Kidney (tissue), 14 donors: ENCODE data around the gene AGBL4. TPM values are rescaled to one million over a fixed set of nuclear protein-coding genes. Genes with fewer than 3 reads are reported as not detected.

Source experiments
- DNase-seq, 5 donors: peaks; one replicate each; pipeline ENCODE4 v3.0.0-alpha.2; 2013 to 2020
- FAIRE-seq: peaks from 2 replicates; lab custom pipeline; 2012; peaks lifted over from hg19 to GRCh38; lab: Jason Lieb, UNC
- H3K27ac ChIP-seq, 2 donors: one replicate each; pipeline ENCODE4 v1.7.0; 2013; ENCODE audit warnings: low read depth in 2 of 2, low read length in 2 of 2, inconsistent platforms in 1 of 2
- H3K27me3 ChIP-seq: one replicate; pipeline ENCODE4 v1.7.1; 2013; ENCODE audit warnings: low read length, inconsistent platforms; ENCODE audit not compliant: control insufficient read depth, insufficient read depth
- H3K36me3 ChIP-seq, 3 donors: one replicate each; pipeline versions ENCODE4 v1.7.0 to v1.7.1; 2013; ENCODE audit warnings: low read length in 3 of 3, control low read depth in 1 of 3, inconsistent platforms in 1 of 3; ENCODE audit not compliant: insufficient read depth in 3 of 3, control insufficient read depth in 2 of 3
- H3K4me1 ChIP-seq, 3 donors: one replicate each; pipeline versions ENCODE4 v1.7.0 to v1.7.1; 2013; ENCODE audit warnings: low read length in 3 of 3, inconsistent platforms in 1 of 3, low read depth in 1 of 3; ENCODE audit not compliant: control insufficient read depth in 2 of 3, insufficient read depth in 2 of 3
- H3K4me3 ChIP-seq, 3 donors: one replicate each; pipeline versions ENCODE4 v1.7.0 to v1.8.1; 2013; ENCODE audit warnings: low read length in 3 of 3, control low read depth in 1 of 3, inconsistent platforms in 1 of 3
- H3K9ac ChIP-seq, 3 donors: one replicate each; pipeline versions ENCODE4 v1.7.0 to v1.7.1; 2013; ENCODE audit warnings: low read length in 3 of 3, control low read depth in 1 of 3, inconsistent platforms in 1 of 3
- H3K9me3 ChIP-seq, 3 donors: one replicate each; pipeline versions ENCODE4 v1.7.0 to v1.7.1; 2013; ENCODE audit warnings: low read length in 3 of 3, control low read depth in 1 of 3, inconsistent platforms in 1 of 3; ENCODE audit not compliant: control insufficient read depth in 2 of 3, insufficient read depth in 1 of 3
- intact Hi-C: fragments of 100-400 bp; cut with DNase I; formaldehyde crosslinking; loops from one replicate; pipeline ENCODE4 v1.11.1; 2022
- polyA plus RNA-seq: library from polyadenylated mRNA; stranded (reverse); fragments of 350-450 nt; fragmentation: Illumina TruSeq; extraction: RNeasy Lipid Tissue Mini Kit (QIAGEN cat#74804); gene quantifications from one replicate; pipeline ENCODE4 v1.2.3, GENCODE V29; 2014; ENCODE audit warnings: low read depth, low replicate concordance; ENCODE audit not compliant: insufficient read depth
- total RNA-seq: library from RNA; stranded (reverse); fragmentation: NEBNext Ultra II Directional; extraction: Animal tissue kit (Norgen Biotek cat#: 25700); gene quantifications from one replicate; pipeline ENCODE4 v1.2.1, GENCODE V29; 2021
- TF ChIP-seq, protein P1 (sequence below): IDR thresholded peaks from 3 replicates; pipeline ENCODE4 v1.5.1; 2012; ENCODE audit warnings: mild to moderate bottlenecking, moderate library complexity, borderline replicate concordance; ENCODE audit not compliant: insufficient read depth; ENCODE audit errors: extremely low read depth
- donor health status: control.
- donor health status: control.
- donor health status: control.
- donor health status: control.
- donor health status: control.
- donor health status: DM: yes; HTN: yes; CAD: no.
- donor health status: Normal renal cell carcinoma (clear cell type).

The AGBL4 gene
- total and polyA plus RNA-seq, 2 donors from 2014 or later, result 1.5 to 2.7 TPM

DNA sequence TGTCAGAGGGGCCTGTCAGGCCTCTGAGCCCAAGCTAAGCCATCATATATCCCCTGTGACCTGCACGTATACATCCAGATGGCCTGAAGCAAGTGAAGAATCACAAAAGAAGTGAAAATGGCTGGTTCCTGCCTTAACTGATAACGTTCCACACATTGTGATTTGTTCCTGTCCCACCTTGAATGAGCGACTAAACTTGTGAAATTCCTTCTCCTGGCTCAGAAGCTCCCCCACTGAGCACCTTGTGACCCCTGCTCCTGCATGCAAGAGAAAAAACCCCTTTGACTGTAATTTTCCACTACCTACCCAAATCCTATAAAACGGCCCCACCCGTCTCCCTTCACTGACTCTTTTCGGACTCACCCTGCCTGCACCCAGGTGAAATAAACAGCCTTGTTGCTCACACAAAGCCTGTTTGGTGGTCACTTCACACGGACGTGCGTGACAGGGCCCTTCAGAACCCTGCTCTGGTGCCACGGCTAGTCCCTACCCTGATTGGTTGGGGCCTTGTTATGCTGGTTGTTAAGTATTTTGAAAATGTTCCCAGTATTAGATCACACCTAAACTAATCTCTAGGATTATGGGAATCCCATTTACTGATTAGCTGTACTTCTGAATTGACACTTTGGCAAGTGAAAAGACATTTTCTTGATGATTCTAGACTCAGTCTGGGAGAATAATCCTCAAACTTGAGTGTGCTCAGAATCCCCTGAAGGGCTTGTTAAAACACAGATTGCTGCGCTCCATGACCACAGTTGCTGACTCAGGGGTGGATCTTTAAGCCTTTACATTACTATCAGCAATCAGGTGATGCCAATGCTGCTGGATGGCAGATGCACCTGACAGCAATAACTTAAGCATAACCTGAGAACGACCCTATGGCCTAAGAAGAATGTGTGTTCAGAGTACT lies 1523.0 kb downstream of the AGBL4 start:
- no peaks in the 10 kb centered on the region for H3K9me3 ChIP-seq
- TF ChIP-seq, protein P1, sequence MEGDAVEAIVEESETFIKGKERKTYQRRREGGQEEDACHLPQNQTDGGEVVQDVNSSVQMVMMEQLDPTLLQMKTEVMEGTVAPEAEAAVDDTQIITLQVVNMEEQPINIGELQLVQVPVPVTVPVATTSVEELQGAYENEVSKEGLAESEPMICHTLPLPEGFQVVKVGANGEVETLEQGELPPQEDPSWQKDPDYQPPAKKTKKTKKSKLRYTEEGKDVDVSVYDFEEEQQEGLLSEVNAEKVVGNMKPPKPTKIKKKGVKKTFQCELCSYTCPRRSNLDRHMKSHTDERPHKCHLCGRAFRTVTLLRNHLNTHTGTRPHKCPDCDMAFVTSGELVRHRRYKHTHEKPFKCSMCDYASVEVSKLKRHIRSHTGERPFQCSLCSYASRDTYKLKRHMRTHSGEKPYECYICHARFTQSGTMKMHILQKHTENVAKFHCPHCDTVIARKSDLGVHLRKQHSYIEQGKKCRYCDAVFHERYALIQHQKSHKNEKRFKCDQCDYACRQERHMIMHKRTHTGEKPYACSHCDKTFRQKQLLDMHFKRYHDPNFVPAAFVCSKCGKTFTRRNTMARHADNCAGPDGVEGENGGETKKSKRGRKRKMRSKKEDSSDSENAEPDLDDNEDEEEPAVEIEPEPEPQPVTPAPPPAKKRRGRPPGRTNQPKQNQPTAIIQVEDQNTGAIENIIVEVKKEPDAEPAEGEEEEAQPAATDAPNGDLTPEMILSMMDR, result no peak
- H3K4me1 ChIP-seq, result no peaks in the 10 kb centered on the region
- no peak overlapping the region for H3K9ac ChIP-seq
- H3K4me3 ChIP-seq, result no peak overlapping the region
- peak in 1 of 5 donors; percentile 79 for DNase-seq
- H3K27ac ChIP-seq, result no peak overlapping the region
- H3K27me3 ChIP-seq, result no peaks in the 10 kb centered on the region
- H3K36me3 ChIP-seq, result no peaks in the 10 kb centered on the region
- intact Hi-C loops, result no loop called here
- no peak for FAIRE-seq

DNA sequence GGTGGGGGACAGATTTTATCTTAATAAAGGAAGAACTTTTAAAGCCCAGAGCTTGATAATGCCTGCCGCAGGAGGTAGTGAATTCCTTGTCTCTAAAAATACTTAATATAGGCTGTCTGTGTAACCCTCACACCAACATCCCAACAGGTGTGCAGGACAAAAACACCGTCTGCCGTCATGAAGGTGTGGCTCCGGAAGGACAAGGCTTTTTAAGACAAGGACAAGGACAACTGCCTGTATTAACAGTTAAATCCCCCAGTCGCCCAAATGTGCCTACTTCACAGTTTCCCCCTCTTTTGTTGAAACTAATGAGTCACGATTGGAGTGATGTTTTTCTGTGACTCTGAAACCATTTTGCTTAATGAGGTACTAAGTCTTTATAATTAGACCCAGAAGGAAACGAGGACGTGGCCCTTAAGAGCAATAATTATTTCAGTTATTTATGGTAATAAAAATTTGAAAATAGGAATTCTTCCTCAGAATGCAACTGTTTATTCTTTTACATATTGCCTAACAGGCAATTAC lies 1524.5 kb downstream of the AGBL4 start:
- no peaks in the 10 kb centered on the region for H3K27me3 ChIP-seq
- no peak overlapping the region for H3K27ac ChIP-seq
- TF ChIP-seq, protein P1, result no peak
- intact Hi-C loops, result no loop called here
- peaks cover 0 to 5% (median 3%) of the 10 kb centered on the region in 3 donors for H3K4me1 ChIP-seq
- no peak overlapping the region for H3K4me3 ChIP-seq
- no peak for FAIRE-seq
- H3K9ac ChIP-seq, result no peak overlapping the region
- H3K9me3 ChIP-seq, result no peaks in the 10 kb centered on the region
- no peaks in the 10 kb centered on the region for H3K36me3 ChIP-seq
- DNase-seq, result no peak

DNA sequence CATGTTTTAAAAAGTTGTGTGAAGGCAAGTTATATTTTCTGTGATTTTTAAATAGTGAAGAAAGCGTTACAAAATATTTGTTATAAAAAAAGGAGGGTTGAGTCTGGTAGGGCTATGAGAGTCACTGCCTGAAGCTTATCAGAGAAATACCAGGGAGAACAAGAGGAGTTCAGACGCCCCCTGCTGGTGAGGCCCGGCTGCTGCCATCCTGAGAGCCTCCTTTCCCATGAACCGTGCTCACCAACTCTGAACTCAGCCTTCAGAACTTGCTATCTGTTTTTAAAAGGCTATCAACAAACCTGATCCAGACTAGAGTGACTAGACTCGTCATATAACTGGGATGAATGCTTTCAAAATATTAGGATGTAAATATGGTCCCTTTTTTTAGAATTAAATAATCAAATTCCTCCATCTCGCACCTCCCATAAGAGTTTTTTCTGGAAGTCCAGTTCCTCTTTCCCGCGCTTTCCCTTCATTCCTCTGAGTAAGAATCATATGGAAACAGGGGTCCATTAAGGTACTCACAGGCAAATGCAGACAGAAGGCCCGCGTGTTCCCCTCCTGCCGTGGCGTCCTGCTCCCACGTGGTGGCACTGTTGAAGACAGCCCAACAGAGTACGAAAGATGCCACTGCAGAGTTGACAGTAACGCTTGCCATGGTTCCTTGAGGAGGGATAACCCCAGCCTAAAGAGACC lies 1525.5 kb downstream of the AGBL4 start:
- Histone ChIP-seq H3K9me3 (no peaks in the 10 kb centered on the region), H3K4me3 (peak overlapping the region in 1 of 3 donors; percentile 1), H3K36me3 (no peaks in the 10 kb centered on the region), H3K27me3 (no peaks in the 10 kb centered on the region), H3K9ac (no peak overlapping the region), H3K27ac (no peak overlapping the region), H3K4me1 (peaks cover 4 to 11% (median 8%) of the 10 kb centered on the region in 3 donors)
- intact Hi-C loops, result no loop called here
- peak; percentile 78 to 88 (median 81) for DNase-seq
- peak; percentile 54 for FAIRE-seq
- TF ChIP-seq, protein P1, result peak; percentile 91
